T1000 (cell line): ENCODE measurements around the gene CDC25C.
"Not testable (repeated sequence)": the region's sequence is repeated elsewhere in the genome, so short reads cannot be mapped to it uniquely, and the experiment has no call there.

Experiments used
- DNase-seq: peaks from one replicate; lab custom pipeline; 2025; ENCODE audit warnings: mixed read lengths; lab: John Stamatoyannopoulos, UW

Gene CDC25C

GRCh38 chr5:138275895-138276294 is 55.7 kb downstream of the CDC25C start:
- DNase-seq: no peak

- DNase-seq: no peak
Measured at GRCh38 chr5:138275379-138275782, 56.2 kb downstream of the CDC25C start.

- no peak for DNase-seq
Measured at GRCh38 chr5:138274189-138274853, 57.3 kb downstream of the CDC25C start, which contains the start of gene GFRA3. TSS of gene GFRA3 (minus strand) at chr5:138274621. CDS start at chr5:138274424, 197 bp downstream.

GRCh38 chr5:138273834-138274188 is 57.8 kb downstream of the CDC25C start:
- no peak for DNase-seq

GRCh38 chr5:138272681-138273080 is 58.9 kb downstream of the CDC25C start:
- no peak for DNase-seq

- DNase-seq: no peak
Measured at GRCh38 chr5:138271281-138271680, 60.3 kb downstream of the CDC25C start.

- no peak for DNase-seq
Measured at GRCh38 chr5:138264183-138264582, 67.4 kb downstream of the CDC25C start.

- DNase-seq: no peak
Measured at GRCh38 chr5:138263581-138263980, 68.0 kb downstream of the CDC25C start.

GRCh38 chr5:138258704-138259292 is 72.8 kb downstream of the CDC25C start:
- no peak for DNase-seq

- no peak for DNase-seq
Measured at GRCh38 chr5:138257583-138257982, 74.0 kb downstream of the CDC25C start.

- no peak for DNase-seq
Measured at GRCh38 chr5:138252944-138253343, 78.7 kb downstream of the CDC25C start.

GRCh38 chr5:138247800-138248199 is 83.8 kb downstream of the CDC25C start:
- DNase-seq: not testable (repeated sequence)

- no peak for DNase-seq
Measured at GRCh38 chr5:138246822-138247221, 84.8 kb downstream of the CDC25C start.

- DNase-seq: no peak
Measured at GRCh38 chr5:138246334-138246733, 85.3 kb downstream of the CDC25C start.

- DNase-seq: no peak
Measured at GRCh38 chr5:138245717-138246116, 85.9 kb downstream of the CDC25C start.

GRCh38 chr5:138243794-138244193 is 87.8 kb downstream of the CDC25C start:
- DNase-seq: no peak

- DNase-seq: no peak
Measured at GRCh38 chr5:138241688-138242571, 89.7 kb downstream of the CDC25C start.

- no peak for DNase-seq
Measured at GRCh38 chr5:138240650-138241385, 90.8 kb downstream of the CDC25C start.

- no peak for DNase-seq
Measured at GRCh38 chr5:138238034-138238433, 93.6 kb downstream of the CDC25C start.
